ENCODE measurements around the gene BCL7C. TPM values are rescaled to one million over a fixed set of nuclear protein-coding genes. Genes with fewer than 3 reads are reported as not detected.

The BCL7C gene
- total and polyA plus RNA-seq, 2 of the 13 experiments (the other 11 are each of a cell fraction or from before 2014, with no cell fraction given): 17.7 to 33.8 TPM

- TF ChIP-seq PAXIP1 (CRISPR knock-in tag; conservative IDR thresholded peaks at IDR 0.05): no peak
- 0 out of 2 replicates have a peak, but pooled peaks have one; percentile 0 for TF ChIP-seq MYNN (CRISPR knock-in tag; IDR thresholded peaks at IDR 0.05; ENCODE audit: low read depth)
- TF ChIP-seq ZNF564 (CRISPR knock-in tag; IDR thresholded peaks at IDR 0.05): no peak
- no peak for TF ChIP-seq HHEX (CRISPR knock-in tag; IDR thresholded peaks at IDR 0.05)
- no peak for TF ChIP-seq REST (IDR thresholded peaks at IDR 0.05; ENCODE audit: borderline replicate concordance in 1 of 2, low read depth in 1 of 2, low read length in 2 of 2)
- TF ChIP-seq ZNF124 (CRISPR knock-in tag; IDR thresholded peaks at IDR 0.05): peak; percentile 36; the same call in 1 of the 2 replicates
- TF ChIP-seq FOXO4 (CRISPR knock-in tag; conservative IDR thresholded peaks at IDR 0.05): no peak
- no peak for TF ChIP-seq NFE2 (CRISPR knock-in tag; IDR thresholded peaks at IDR 0.05)
- no peak for TF ChIP-seq ZSCAN22 (CRISPR knock-in tag; IDR thresholded peaks at IDR 0.05)
- TF ChIP-seq ZNF205 (CRISPR knock-in tag; IDR thresholded peaks at IDR 0.05): no peak
- TF ChIP-seq ZNF414 (CRISPR knock-in tag; IDR thresholded peaks at IDR 0.05): no peak; the same call in 1 of the 2 replicates
- TF ChIP-seq GPN1 (CRISPR knock-in tag; IDR thresholded peaks at IDR 0.05; ENCODE audit: borderline replicate concordance): no peak
- peak; percentile 38 for TF ChIP-seq XRCC5 (optimal IDR thresholded peaks at IDR 0.05; ENCODE audit: low read length)
- no peak for TF ChIP-seq NCOA5 (CRISPR knock-in tag; IDR thresholded peaks at IDR 0.05)
- no peak for TF ChIP-seq STAG1 (CRISPR knock-in tag; IDR thresholded peaks at IDR 0.05)
- no peak for TF ChIP-seq ZBTB43 (CRISPR knock-in tag; conservative IDR thresholded peaks at IDR 0.05)
- TF ChIP-seq ZNF597 (CRISPR knock-in tag; IDR thresholded peaks at IDR 0.05): 0 out of 2 replicates have a peak, but pooled peaks have one; percentile 69
Measured at GRCh38 chr16:30896889-30897733, 3.2 kb upstream of the BCL7C start (continued).

Measured in HepG2 (cell line).